D341Med (cell line): ENCODE results near the gene ELOVL5.

Experiments
- DNase-seq: peaks from one replicate; pipeline ENCODE4 v3.0.0; 2012; ENCODE audit warnings: low spot score

The ELOVL5 gene

GRCh38 chr6:53273370-53273769, 75.4 kb downstream of the ELOVL5 start:
- DNase-seq: no peak

GRCh38 chr6:53269827-53270226, 78.9 kb downstream of the ELOVL5 start:
- no peak for DNase-seq

- DNase-seq: no peak
Measured at GRCh38 chr6:53268858-53269608, 79.7 kb downstream of the ELOVL5 start.

GRCh38 chr6:53266553-53267090, 82.1 kb downstream of the ELOVL5 start:
- no peak for DNase-seq

- DNase-seq: no peak
Measured at GRCh38 chr6:53264915-53265607, 83.7 kb downstream of the ELOVL5 start.

GRCh38 chr6:53264337-53264736, 84.4 kb downstream of the ELOVL5 start:
- no peak for DNase-seq

- DNase-seq: no peak
Measured at GRCh38 chr6:53263917-53264316, 84.8 kb downstream of the ELOVL5 start.

GRCh38 chr6:53259860-53260580, 88.7 kb downstream of the ELOVL5 start:
- no peak for DNase-seq

GRCh38 chr6:53258774-53259155, 90.0 kb downstream of the ELOVL5 start:
- no peak for DNase-seq

- no peak for DNase-seq
Measured at GRCh38 chr6:53258076-53258773, 90.5 kb downstream of the ELOVL5 start.

- DNase-seq: no peak
Measured at GRCh38 chr6:53257533-53257932, 91.2 kb downstream of the ELOVL5 start.

GRCh38 chr6:53257001-53257400, 91.7 kb downstream of the ELOVL5 start:
- no peak for DNase-seq

GRCh38 chr6:53252177-53252692, 96.5 kb downstream of the ELOVL5 start:
- DNase-seq: no peak

GRCh38 chr6:53251033-53251672, 97.6 kb downstream of the ELOVL5 start:
- DNase-seq: no peak

GRCh38 chr6:53250176-53251032, 98.3 kb downstream of the ELOVL5 start:
- no peak for DNase-seq

GRCh38 chr6:53246924-53247323, 101.8 kb downstream of the ELOVL5 start:
- no peak for DNase-seq

- DNase-seq: no peak
Measured at GRCh38 chr6:53244958-53245357, 103.8 kb downstream of the ELOVL5 start.

GRCh38 chr6:53244399-53244931, 104.3 kb downstream of the ELOVL5 start:
- DNase-seq: no peak

- no peak for DNase-seq
Measured at GRCh38 chr6:53241938-53242337, 106.8 kb downstream of the ELOVL5 start.

- no peak for DNase-seq
Measured at GRCh38 chr6:53240761-53241160, 108.0 kb downstream of the ELOVL5 start.
